ENCODE data around the gene TPPP.

TPPP gene

DNA sequence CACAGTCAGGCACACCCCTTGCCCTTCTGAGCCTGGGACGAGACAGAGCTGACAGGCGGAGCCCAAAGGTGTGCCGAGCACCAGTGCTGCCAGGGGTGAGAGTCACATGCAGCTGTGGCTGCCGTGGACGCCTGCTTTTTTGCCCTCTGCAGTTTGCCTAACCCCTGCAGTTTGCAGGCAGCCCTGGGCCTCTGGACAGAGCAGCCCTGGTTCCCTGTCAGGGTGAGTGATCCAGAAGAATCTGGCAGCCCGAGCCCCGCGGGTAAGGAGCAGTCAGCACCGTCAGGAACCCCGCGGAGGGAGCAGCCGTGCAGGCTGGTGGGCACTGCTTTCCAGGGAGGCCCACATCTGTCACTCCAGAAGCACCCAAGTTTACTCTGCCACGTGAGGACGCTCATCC, 50.7 kb downstream of the TPPP start:
- Histone ChIP-seq H3K4me3 (ENCODE audit: low read depth, low read length) (no peak overlapping the region), H3K27me3 (ENCODE audit: insufficient read depth, low read length) (no peaks in the 10 kb centered on the region), H3K27ac (ENCODE audit: low read depth, low read length) (no peak overlapping the region), H3K79me2 (ENCODE audit: control insufficient read depth, insufficient read depth, low read length, unreplicated experiment) (no peaks in the 10 kb centered on the region), H3K36me3 (ENCODE audit: insufficient read depth, low read length) (peaks cover 36% of the 10 kb centered on the region), H3K4me1 (ENCODE audit: control insufficient read depth, insufficient read depth, low read length, unreplicated experiment) (no peaks in the 10 kb centered on the region), H2AFZ (ENCODE audit: low read length, unreplicated experiment) (no peak overlapping the region)

DNA sequence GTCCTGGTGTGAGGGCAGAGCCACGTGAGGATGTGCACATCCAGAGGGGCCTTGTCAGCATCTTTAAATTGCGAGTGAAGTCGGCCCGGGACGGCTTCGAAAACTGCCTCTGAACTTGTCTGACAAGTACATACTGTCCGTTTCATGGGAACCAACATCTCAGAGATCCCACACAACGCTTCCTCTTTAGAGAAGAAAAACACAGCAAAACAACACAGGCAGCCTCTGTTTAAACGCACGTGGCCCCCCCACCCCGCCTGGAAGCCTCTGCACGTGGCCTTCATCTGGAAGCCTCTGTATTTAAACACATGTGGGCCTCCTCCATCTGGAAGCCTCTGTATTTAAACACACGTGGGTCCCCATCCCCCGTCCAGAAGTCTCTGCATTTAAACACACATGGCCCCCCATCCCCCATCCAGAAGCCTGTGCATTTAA, 51.8 kb downstream of the TPPP start:
- H3K79me2 ChIP-seq (ENCODE audit: control insufficient read depth, insufficient read depth, low read length, unreplicated experiment): no peaks in the 10 kb centered on the region
- H3K4me1 ChIP-seq (ENCODE audit: control insufficient read depth, insufficient read depth, low read length, unreplicated experiment): no peaks in the 10 kb centered on the region
- H2AFZ ChIP-seq (ENCODE audit: low read length, unreplicated experiment): no peak overlapping the region
- H3K27me3 ChIP-seq (ENCODE audit: insufficient read depth, low read length): no peaks in the 10 kb centered on the region
- H3K4me3 ChIP-seq (ENCODE audit: low read depth, low read length): no peak overlapping the region
- H3K27ac ChIP-seq (ENCODE audit: low read depth, low read length): no peak overlapping the region
- peaks cover 26% of the 10 kb centered on the region for H3K36me3 ChIP-seq (ENCODE audit: insufficient read depth, low read length)

DNA sequence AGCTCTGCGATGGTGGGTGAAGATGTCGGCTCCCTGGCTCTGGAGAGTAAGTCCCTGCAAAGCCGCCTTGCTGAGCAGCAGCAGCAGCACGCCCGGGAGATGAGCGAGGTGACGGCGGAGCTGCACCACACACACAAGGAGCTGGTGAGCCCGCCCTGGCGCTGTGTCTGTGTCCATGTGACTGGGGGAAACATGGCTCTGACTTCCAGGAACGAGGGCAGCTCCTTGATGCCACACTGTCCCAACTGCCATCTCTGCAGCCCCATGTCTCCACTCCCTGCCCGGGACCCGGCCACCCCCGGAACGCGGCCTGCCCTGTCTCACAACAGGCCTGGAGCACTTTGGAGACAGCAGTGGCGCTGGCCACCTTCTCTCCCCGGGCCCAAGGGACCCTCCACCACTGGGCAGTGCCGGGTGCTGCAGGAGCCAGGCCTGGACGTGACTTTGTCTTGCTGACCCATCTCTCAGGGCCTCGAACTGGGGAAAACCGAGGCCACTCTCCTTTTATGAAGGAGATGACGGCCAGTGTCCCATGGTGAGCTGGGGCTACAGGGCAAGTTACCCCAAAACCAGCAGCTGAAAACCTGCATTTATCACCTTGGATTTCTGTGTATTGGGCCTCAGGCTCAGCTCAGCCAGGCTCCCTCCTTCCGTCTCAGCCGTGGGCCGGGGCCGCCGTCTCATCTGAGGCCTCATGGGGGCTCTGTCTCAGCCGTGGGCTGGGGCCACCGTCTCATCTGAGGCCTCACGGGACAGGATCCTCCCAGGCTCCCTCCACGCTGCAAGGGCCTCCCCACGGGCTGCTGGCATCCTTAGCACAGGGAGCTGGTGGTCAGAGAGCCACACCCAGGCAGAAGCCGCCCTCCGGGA, 52.5 kb downstream of the TPPP start:
- Histone ChIP-seq H3K27me3 (ENCODE audit: insufficient read depth, low read length) (no peaks in the 10 kb centered on the region), H3K36me3 (ENCODE audit: insufficient read depth, low read length) (peaks cover 22% of the 10 kb centered on the region; the same call in 1 of the 2 replicates), H3K79me2 (ENCODE audit: control insufficient read depth, insufficient read depth, low read length, unreplicated experiment) (no peaks in the 10 kb centered on the region), H2AFZ (ENCODE audit: low read length, unreplicated experiment) (no peak overlapping the region), H3K4me3 (ENCODE audit: low read depth, low read length) (no peak overlapping the region), H3K27ac (ENCODE audit: low read depth, low read length) (no peak overlapping the region), H3K4me1 (ENCODE audit: control insufficient read depth, insufficient read depth, low read length, unreplicated experiment) (no peaks in the 10 kb centered on the region)

DNA sequence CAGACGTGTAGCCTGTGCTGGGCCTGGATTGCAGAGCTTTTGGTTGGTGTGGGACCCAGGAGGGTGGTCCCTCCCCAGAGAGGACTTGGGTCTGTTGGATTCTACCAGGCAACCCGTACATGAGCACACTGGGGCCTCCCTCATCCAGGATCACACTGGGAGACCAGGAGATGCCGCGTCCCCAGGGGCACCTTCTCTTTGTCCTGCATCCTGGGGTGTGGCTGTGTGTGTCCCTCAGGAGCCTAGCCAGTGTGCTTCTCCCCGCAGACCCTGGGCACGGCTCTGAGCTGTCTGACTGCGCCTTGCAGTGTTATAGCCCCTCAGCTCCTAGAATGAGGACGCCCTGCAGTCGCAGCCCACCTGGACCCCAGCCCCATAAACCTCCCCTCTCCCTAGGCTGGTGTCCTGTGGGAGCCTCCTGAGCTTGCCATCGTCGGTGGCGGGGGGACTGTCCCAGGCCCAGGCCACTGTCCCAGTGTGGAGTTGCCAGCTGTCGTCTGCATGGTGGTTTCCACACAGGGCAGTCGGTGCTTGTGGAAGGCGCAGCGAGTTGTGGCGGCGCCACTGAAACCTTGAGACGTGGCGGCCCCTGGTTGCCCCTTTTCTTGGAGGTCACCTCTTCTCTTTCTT, 53.5 kb downstream of the TPPP start:
- Histone ChIP-seq H3K4me3 (ENCODE audit: low read depth, low read length) (no peak overlapping the region), H3K36me3 (ENCODE audit: insufficient read depth, low read length) (peaks cover 14% of the 10 kb centered on the region; the same call in 1 of the 2 replicates)

DNA sequence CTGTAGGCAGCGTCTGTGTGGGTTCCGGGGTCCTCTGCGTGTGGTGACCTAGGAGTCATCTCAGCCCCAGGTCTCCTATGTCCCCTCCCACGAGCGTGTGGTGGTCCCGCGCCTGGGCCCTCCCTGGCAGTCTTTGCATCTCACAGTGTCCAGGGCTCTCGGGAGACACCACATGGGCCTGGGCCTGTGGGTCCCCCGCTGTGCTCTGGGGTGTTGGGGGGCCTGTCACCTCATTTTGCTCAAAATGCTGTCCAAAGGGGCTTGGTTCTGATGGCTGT, 54.0 kb downstream of the TPPP start:
- Histone ChIP-seq H2AFZ (ENCODE audit: low read length, unreplicated experiment) (no peak overlapping the region), H3K4me3 (ENCODE audit: low read depth, low read length) (no peak overlapping the region), H3K27me3 (ENCODE audit: insufficient read depth, low read length) (no peaks in the 10 kb centered on the region), H3K4me1 (ENCODE audit: control insufficient read depth, insufficient read depth, low read length, unreplicated experiment) (no peaks in the 10 kb centered on the region), H3K79me2 (ENCODE audit: control insufficient read depth, insufficient read depth, low read length, unreplicated experiment) (no peaks in the 10 kb centered on the region), H3K36me3 (ENCODE audit: insufficient read depth, low read length) (peaks cover 9% of the 10 kb centered on the region; the same call in 1 of the 2 replicates), H3K27ac (ENCODE audit: low read depth, low read length) (no peak overlapping the region)

More for the DNA sequence above, 53.5 kb downstream of the TPPP start:
- no peaks in the 10 kb centered on the region for H3K79me2 ChIP-seq (ENCODE audit: control insufficient read depth, insufficient read depth, low read length, unreplicated experiment)
- no peaks in the 10 kb centered on the region for H3K27me3 ChIP-seq (ENCODE audit: insufficient read depth, low read length)
- H2AFZ ChIP-seq (ENCODE audit: low read length, unreplicated experiment): no peak overlapping the region
- no peaks in the 10 kb centered on the region for H3K4me1 ChIP-seq (ENCODE audit: control insufficient read depth, insufficient read depth, low read length, unreplicated experiment)
- no peak overlapping the region for H3K27ac ChIP-seq (ENCODE audit: low read depth, low read length)

DNA sequence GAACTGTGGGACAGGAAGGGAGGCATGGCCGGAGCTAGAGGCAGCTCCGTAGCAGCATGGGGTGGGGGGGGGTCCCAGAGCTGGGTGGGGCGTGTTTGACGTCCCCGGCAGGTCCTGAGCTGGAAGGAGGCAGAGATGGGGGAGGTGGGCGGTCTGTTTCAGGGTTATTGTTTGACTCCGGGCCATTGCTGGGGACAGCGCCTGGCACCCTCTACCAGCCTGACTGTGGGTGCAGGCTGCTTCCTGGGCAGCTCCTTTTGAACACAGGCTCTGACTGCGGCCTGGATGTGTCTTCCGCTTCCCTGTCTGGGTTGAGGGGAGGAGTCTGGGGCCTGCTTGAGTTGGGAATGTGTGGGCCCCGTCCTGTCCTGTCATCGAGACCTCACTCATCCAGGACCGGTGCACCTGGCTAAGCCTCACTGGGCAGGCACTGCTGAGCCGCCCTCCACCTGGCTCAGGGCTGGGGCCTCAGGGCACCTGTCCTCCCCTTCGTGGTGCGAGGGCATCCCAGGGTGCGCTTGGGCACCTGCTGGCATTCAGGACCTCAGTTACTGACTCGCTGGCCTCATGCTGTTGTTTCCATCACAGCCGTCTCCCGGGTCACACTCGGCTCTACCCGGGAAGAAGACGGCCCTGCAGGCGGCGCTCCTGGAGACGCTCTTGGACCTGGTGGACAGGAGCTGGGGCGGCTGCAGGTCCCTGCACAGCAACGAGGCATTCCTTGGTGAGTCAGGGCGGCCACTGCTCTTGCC, 54.5 kb downstream of the TPPP start:
- Histone ChIP-seq H2AFZ (ENCODE audit: low read length, unreplicated experiment) (no peak overlapping the region), H3K79me2 (ENCODE audit: control insufficient read depth, insufficient read depth, low read length, unreplicated experiment) (no peaks in the 10 kb centered on the region), H3K27ac (ENCODE audit: low read depth, low read length) (no peak overlapping the region), H3K4me3 (ENCODE audit: low read depth, low read length) (no peak overlapping the region), H3K4me1 (ENCODE audit: control insufficient read depth, insufficient read depth, low read length, unreplicated experiment) (no peaks in the 10 kb centered on the region), H3K36me3 (ENCODE audit: insufficient read depth, low read length) (peaks cover 7% of the 10 kb centered on the region; the same call in 1 of the 2 replicates), H3K27me3 (ENCODE audit: insufficient read depth, low read length) (no peaks in the 10 kb centered on the region)

DNA sequence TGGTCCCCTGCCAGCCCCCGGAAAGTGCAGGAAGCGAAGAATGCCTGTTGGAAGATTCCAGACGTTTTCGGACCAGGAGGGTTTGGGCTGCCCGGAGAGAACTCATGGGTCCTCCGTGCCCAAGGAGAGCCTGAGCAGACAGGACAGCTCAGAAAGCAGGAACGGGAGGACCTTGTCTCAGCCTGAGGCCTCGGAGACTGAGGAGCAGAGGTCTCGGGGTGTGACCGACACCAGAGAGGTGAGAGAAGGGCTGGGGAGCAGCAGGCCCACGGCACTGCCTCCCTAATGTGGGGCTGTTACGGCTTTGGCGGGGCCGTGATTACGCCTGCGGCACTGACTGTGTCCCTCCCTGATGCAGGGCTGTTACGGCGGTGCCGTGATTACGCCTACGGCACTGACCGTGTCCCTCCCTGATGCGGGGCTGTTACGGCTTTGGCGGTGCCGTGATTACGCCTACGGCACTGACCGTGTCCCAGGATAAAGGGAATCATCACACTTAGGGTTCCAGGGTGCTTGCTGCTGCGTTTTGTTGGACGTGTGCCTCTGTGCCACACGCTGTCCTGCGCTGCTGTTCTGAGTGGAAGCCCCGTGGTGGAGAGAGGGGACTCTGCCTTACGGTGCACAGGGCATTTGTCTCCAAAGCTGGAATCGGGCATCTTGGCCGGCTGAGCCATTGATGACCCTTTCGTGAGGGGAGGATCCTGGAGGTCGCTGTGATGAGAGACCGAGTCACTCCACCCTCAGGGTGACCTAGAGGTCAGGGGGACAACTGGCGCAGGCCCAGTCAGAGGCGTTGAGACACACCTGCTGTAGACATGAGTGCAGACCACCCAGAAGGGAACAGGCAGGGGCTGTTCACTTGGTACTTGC, 55.3 kb downstream of the TPPP start:
- Histone ChIP-seq H3K27me3 (ENCODE audit: insufficient read depth, low read length) (no peaks in the 10 kb centered on the region), H3K27ac (ENCODE audit: low read depth, low read length) (no peak overlapping the region), H2AFZ (ENCODE audit: low read length, unreplicated experiment) (no peak overlapping the region), H3K79me2 (ENCODE audit: control insufficient read depth, insufficient read depth, low read length, unreplicated experiment) (no peaks in the 10 kb centered on the region), H3K4me1 (ENCODE audit: control insufficient read depth, insufficient read depth, low read length, unreplicated experiment) (no peaks in the 10 kb centered on the region), H3K4me3 (ENCODE audit: low read depth, low read length) (no peak overlapping the region), H3K36me3 (ENCODE audit: insufficient read depth, low read length) (peaks cover 7% of the 10 kb centered on the region; the same call in 1 of the 2 replicates)

DNA sequence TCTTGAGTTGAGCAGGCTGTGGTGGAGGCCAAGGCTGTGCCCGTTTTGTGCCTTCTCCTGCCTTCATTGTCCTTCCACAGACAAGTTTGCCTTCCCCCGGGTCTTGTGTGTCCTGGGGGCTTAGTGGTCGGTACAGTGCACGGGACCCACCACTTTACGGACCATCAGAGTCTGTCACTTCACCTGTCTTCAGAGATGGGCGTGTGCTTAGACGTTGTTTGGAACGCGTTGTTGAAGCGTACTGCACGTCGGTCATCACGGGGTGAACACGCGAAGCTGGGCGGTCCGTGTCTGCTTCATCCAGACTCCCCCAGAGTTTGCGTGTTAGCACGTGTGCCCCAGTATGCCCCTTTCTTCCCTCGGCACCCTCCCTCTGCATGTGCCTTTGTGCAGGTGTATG, 56.2 kb downstream of the TPPP start:
- Histone ChIP-seq H3K4me3 (ENCODE audit: low read depth, low read length) (no peak overlapping the region), H3K27ac (ENCODE audit: low read depth, low read length) (no peak overlapping the region), H3K36me3 (ENCODE audit: insufficient read depth, low read length) (peaks cover 7% of the 10 kb centered on the region; the same call in 1 of the 2 replicates), H2AFZ (ENCODE audit: low read length, unreplicated experiment) (no peak overlapping the region), H3K4me1 (ENCODE audit: control insufficient read depth, insufficient read depth, low read length, unreplicated experiment) (no peaks in the 10 kb centered on the region), H3K79me2 (ENCODE audit: control insufficient read depth, insufficient read depth, low read length, unreplicated experiment) (no peaks in the 10 kb centered on the region), H3K27me3 (ENCODE audit: insufficient read depth, low read length) (no peaks in the 10 kb centered on the region)

DNA sequence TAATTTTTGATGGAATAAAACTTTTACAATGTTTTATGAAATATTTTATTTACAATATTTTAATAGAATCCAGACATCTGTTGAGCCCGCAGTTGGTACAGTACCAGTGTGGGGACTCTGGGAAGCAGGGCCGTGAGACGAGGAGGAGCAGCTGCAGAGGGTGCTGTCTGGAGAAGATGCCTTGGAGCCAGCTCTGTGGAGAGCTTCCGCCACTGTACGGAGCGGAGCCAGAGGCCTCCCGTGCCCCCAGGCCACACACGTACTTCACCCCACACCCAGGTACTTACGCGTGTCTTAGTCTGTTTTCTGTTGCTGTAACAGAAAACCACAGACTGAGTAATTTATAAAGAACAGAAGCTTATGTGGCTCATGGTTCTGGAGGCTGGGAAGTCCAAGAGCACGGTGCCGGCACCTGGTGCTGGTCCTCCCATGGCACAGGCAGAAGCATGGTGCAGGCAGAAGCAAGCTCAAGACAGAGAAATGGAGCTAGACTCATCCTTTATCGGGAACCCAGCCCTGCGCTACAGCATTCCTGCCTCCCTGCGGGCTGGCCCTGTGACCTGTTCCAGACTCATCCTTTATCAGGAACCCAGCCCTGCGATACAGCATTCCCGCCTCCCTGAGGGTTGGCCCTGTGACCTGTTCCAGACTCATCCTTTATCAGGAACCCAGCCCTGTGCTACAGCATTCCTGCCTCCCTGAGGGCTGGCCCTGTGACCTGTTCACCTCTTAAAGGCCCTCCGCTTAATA, 57.7 kb downstream of the TPPP start:
- Histone ChIP-seq H3K4me3 (ENCODE audit: low read depth, low read length) (no peak overlapping the region), H3K4me1 (ENCODE audit: control insufficient read depth, insufficient read depth, low read length, unreplicated experiment) (no peaks in the 10 kb centered on the region), H3K79me2 (ENCODE audit: control insufficient read depth, insufficient read depth, low read length, unreplicated experiment) (no peaks in the 10 kb centered on the region), H3K27me3 (ENCODE audit: insufficient read depth, low read length) (no peaks in the 10 kb centered on the region), H2AFZ (ENCODE audit: low read length, unreplicated experiment) (no peak overlapping the region), H3K27ac (ENCODE audit: low read depth, low read length) (no peak overlapping the region), H3K36me3 (ENCODE audit: insufficient read depth, low read length) (peaks cover 7% of the 10 kb centered on the region; the same call in 1 of the 2 replicates)

All from ACC112 (cell line).